GM06990 (cell line): ENCODE results near the gene DSTN.

Experiments used
- DNase-seq: peaks from one replicate; pipeline ENCODE4 v3.0.0-alpha.2; 2011; ENCODE audit not compliant: insufficient read length; ENCODE audit errors: extremely low read depth
- H3K27me3 ChIP-seq: replicated peaks from 2 replicates; pipeline ENCODE4 v1.6.0; 2011; ENCODE audit warnings: low read length; ENCODE audit not compliant: control insufficient read depth, insufficient read depth
- H3K36me3 ChIP-seq: 2 replicates; pipeline ENCODE4 v1.5.1; 2011; ENCODE audit warnings: low read length; ENCODE audit not compliant: control insufficient read depth, insufficient read depth
- H3K4me3 ChIP-seq: replicated peaks from 2 replicates; pipeline ENCODE4 v1.5.1; 2011; ENCODE audit warnings: low read depth, mild to moderate bottlenecking, control low read depth, low read length
- CTCF ChIP-seq: IDR thresholded peaks from 2 replicates; pipeline ENCODE4 v1.5.1; 2011; ENCODE audit warnings: low read length, control low read depth, mild to moderate bottlenecking, inconsistent platforms; ENCODE audit not compliant: insufficient read depth, poor library complexity, severe bottlenecking

The DSTN gene

GRCh38 chr20:17590245-17590644 is 20.4 kb downstream of the DSTN start:
- H3K4me3 ChIP-seq, result no peak overlapping the region
- no peak for TF ChIP-seq CTCF
- DNase-seq, result no peak
- H3K27me3 ChIP-seq, result no peaks in the 10 kb centered on the region
- no peaks in the 10 kb centered on the region for H3K36me3 ChIP-seq

- no peaks in the 10 kb centered on the region for H3K27me3 ChIP-seq
- no peak for TF ChIP-seq CTCF
- no peak for DNase-seq
Observed at GRCh38 chr20:17593902-17594301, 24.0 kb downstream of the DSTN start.

GRCh38 chr20:17594443-17594842 is 24.6 kb downstream of the DSTN start:
- no peak for DNase-seq
- Histone ChIP-seq H3K27me3 (no peaks in the 10 kb centered on the region), H3K36me3 (no peaks in the 10 kb centered on the region), H3K4me3 (no peak overlapping the region)
- TF ChIP-seq CTCF, result no peak

More at GRCh38 chr20:17593902-17594301, 24.0 kb downstream of the DSTN start:
- Histone ChIP-seq H3K4me3 (no peak overlapping the region), H3K36me3 (no peaks in the 10 kb centered on the region)

- Histone ChIP-seq H3K4me3 (no peak overlapping the region), H3K36me3 (no peaks in the 10 kb centered on the region), H3K27me3 (no peaks in the 10 kb centered on the region)
- DNase-seq, result no peak
- no peak for TF ChIP-seq CTCF
Observed at GRCh38 chr20:17595856-17596255, 26.0 kb downstream of the DSTN start.

- Histone ChIP-seq H3K36me3 (no peaks in the 10 kb centered on the region), H3K27me3 (no peaks in the 10 kb centered on the region), H3K4me3 (no peak overlapping the region)
- no peak for DNase-seq
- no peak for TF ChIP-seq CTCF
Observed at GRCh38 chr20:17598013-17598550, 28.2 kb downstream of the DSTN start.

- Histone ChIP-seq H3K36me3 (no peaks in the 10 kb centered on the region), H3K27me3 (no peaks in the 10 kb centered on the region), H3K4me3 (no peak overlapping the region)
- no peak for TF ChIP-seq CTCF
- DNase-seq, result no peak
Observed at GRCh38 chr20:17601957-17602356, 32.1 kb downstream of the DSTN start.
